Measurements from ENCODE around the gene MYO5B.

GRCh38 chr18:50189160-50189559, 5.8 kb downstream of the MYO5B start:
- TF ChIP-seq EZH2phosphoT487 (IDR thresholded peaks at IDR 0.05; ENCODE audit: borderline replicate concordance) (no peak), POLR2A (IDR thresholded peaks at IDR 0.05; ENCODE audit: borderline replicate concordance, extremely low read depth, insufficient read depth, insufficient read length) (no peak), ZBTB33 (IDR thresholded peaks at IDR 0.05; ENCODE audit: extremely low read depth, insufficient replicate concordance, low read length) (no peak), RAD21 (IDR thresholded peaks at IDR 0.05; ENCODE audit: low read depth) (no peak), MAX (IDR thresholded peaks at IDR 0.05) (no peak), EZH2 (IDR thresholded peaks at IDR 0.05) (no peak), YY1 (IDR thresholded peaks at IDR 0.05; ENCODE audit: extremely low read depth, insufficient replicate concordance, low read depth, low read length) (no peak), POLR2AphosphoS5 (IDR thresholded peaks at IDR 0.05; ENCODE audit: low read depth, low read length) (no peak), ZFX (IDR thresholded peaks at IDR 0.05) (no peak), CEBPB (IDR thresholded peaks at IDR 0.05; ENCODE audit: low read depth) (no peak), SRF (IDR thresholded peaks at IDR 0.05; ENCODE audit: low read depth) (no peak), SP1 (IDR thresholded peaks at IDR 0.05; ENCODE audit: low read depth) (no peak)
- TF ChIP-seq, protein P1, sequence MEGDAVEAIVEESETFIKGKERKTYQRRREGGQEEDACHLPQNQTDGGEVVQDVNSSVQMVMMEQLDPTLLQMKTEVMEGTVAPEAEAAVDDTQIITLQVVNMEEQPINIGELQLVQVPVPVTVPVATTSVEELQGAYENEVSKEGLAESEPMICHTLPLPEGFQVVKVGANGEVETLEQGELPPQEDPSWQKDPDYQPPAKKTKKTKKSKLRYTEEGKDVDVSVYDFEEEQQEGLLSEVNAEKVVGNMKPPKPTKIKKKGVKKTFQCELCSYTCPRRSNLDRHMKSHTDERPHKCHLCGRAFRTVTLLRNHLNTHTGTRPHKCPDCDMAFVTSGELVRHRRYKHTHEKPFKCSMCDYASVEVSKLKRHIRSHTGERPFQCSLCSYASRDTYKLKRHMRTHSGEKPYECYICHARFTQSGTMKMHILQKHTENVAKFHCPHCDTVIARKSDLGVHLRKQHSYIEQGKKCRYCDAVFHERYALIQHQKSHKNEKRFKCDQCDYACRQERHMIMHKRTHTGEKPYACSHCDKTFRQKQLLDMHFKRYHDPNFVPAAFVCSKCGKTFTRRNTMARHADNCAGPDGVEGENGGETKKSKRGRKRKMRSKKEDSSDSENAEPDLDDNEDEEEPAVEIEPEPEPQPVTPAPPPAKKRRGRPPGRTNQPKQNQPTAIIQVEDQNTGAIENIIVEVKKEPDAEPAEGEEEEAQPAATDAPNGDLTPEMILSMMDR (IDR thresholded peaks at IDR 0.05 in 2 of 3, conservative IDR thresholded peaks at IDR 0.05 in 1 of 3; ENCODE audit: borderline replicate concordance in 1 of 3, insufficient read depth in 1 of 3, low read depth in 2 of 3, low read length in 2 of 3) = no peak
